Measurements from ENCODE around the gene ZNF148.

Gene ZNF148

DNA sequence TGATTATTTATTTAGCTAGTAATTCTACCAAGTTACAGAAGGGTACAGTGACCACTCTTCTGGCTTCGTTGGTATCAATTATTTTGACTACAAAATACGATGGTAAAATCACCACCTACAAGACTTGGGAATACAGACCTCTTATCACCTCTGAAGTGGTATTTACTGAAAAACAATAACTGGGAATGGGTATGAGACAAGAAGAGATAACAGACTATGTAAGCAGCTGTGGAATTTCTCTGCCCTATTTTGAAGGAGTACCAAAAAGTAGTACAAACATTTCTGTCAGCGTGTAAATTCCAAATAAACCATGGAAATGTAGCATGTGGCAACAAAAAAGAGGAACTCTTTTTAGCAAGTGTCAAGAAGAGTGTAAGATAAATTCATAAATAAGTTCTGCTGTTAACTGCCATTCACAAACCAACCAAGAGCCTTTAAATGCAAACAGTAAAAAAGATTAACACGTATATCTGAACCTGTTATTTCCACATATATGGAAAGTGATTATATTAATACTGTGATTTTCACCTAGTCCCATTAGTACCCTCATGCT is 85.6 kb downstream of the ZNF148 start:
- no peak for DNase-seq (ENCODE audit: extremely low read depth in 1 of 2, low read depth in 1 of 2)

GRCh38 chr3:125287248-125287647 is 87.9 kb downstream of the ZNF148 start:
- DNase-seq (ENCODE audit: extremely low read depth in 1 of 2, low read depth in 1 of 2) = no peak

GRCh38 chr3:125281381-125281780 is 93.7 kb downstream of the ZNF148 start:
- DNase-seq (ENCODE audit: extremely low read depth in 1 of 2, low read depth in 1 of 2) = no peak

GRCh38 chr3:125280668-125281361 is 94.3 kb downstream of the ZNF148 start:
- no peak for DNase-seq (ENCODE audit: extremely low read depth in 1 of 2, low read depth in 1 of 2)

- DNase-seq (ENCODE audit: extremely low read depth in 1 of 2, low read depth in 1 of 2) = no peak
Observed at GRCh38 chr3:125278155-125278554, 97.0 kb downstream of the ZNF148 start.

DNA sequence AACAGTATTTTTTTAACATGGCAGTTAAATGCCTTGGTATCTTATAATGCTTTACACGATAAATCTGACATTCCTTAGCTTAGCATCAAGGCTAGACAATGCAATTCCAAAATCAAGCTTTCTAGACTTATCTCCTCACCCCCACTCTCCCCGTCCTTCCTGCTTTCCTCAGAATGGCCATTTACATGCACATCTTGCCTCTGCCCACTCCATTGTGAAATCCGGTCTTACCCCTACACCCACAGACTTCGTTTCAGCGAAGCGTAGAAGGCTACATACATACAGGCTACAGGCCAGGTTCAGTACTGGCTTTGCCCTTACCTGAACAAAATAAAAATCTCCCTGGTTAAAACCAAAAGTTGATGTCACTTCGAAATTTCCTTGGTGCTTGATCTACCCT is 104.0 kb downstream of the ZNF148 start:
- DNase-seq (ENCODE audit: extremely low read depth in 1 of 2, low read depth in 1 of 2) = no peak

DNA sequence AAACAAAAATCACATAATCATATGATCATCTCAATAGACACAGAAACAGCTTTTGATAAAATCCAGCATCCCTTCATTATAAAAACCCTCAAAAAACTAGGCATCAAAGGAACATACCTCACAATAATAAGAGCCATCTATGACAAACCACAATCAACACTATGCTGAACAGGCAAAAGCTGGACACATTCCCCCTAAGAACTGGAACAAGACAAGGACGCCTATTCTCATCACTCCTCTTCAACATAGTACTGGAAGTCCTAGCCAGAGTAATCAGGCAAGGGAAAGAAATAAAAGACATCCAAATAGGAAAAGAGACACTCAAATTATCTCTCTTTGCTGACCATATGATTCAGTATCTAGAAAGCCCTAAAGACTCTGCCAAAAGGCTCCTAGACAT is 107.7 kb downstream of the ZNF148 start:
- DNase-seq (ENCODE audit: extremely low read depth in 1 of 2, low read depth in 1 of 2) = no peak

DNA sequence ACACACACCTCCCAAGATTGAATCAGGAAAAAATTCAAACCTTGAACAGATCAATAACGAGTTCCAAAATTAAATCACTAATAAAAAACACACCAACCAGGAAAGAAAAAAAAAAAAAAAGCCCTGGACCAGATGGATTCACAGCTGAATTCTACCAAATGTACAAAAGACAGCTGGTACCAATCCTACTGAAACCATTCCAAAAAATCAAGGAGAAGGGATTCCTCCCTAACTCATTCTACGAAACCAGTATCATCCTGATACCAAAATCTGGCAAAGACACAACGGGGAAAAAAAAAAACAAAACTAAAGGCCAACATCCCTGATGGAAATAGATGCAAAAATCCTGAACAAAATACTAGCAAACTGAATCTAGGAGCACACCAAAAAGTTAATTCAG is 108.2 kb downstream of the ZNF148 start:
- DNase-seq (ENCODE audit: extremely low read depth in 1 of 2, low read depth in 1 of 2) = no peak

GRCh38 chr3:125262161-125262560 is 113.0 kb downstream of the ZNF148 start:
- no peak for DNase-seq (ENCODE audit: extremely low read depth in 1 of 2, low read depth in 1 of 2)

DNA sequence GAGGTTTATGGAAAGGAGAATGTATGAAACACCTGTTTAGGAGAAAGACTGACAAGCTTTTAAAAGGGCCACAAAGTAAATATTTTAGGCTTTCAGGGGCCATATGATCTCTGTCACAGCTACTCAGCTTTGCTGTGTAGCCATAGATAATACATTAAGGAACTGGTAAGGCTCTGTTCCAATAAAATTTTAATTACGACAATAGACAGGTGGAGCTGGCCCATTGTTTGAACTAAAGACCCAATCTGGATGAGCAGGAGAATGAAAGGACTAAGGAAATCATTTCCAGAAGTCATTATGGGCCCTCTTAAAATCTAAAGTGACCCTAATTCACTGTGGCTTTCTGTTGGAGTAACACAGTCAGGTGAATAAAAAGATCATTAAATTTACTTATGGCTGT is 114.1 kb downstream of the ZNF148 start:
- no peak for DNase-seq (ENCODE audit: extremely low read depth in 1 of 2, low read depth in 1 of 2)

GRCh38 chr3:125260158-125260557 is 115.0 kb downstream of the ZNF148 start:
- DNase-seq (ENCODE audit: extremely low read depth in 1 of 2, low read depth in 1 of 2) = no peak

- no peak for DNase-seq (ENCODE audit: extremely low read depth in 1 of 2, low read depth in 1 of 2)
Observed at GRCh38 chr3:125257536-125257935, 117.6 kb downstream of the ZNF148 start.

DNA sequence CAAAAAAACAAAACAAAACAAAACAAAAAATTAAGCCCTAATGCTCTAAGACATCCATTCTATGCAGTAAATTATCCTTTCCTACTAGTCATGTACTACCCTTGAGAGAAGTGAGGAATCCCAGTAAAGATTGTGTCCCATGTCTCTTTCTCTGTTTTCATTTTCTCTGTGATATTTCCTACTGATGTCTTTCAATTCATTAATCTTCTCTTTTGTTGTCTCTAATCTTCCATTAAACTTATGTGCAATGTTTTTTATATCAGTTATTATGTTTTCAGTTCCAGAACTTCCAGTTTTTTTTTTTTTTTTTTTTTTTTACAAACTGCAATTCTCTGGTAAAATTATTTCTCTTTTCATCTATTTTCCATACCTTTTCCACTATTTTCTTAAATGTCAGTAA is 118.5 kb downstream of the ZNF148 start:
- no peak for DNase-seq (ENCODE audit: extremely low read depth in 1 of 2, low read depth in 1 of 2)

DNA sequence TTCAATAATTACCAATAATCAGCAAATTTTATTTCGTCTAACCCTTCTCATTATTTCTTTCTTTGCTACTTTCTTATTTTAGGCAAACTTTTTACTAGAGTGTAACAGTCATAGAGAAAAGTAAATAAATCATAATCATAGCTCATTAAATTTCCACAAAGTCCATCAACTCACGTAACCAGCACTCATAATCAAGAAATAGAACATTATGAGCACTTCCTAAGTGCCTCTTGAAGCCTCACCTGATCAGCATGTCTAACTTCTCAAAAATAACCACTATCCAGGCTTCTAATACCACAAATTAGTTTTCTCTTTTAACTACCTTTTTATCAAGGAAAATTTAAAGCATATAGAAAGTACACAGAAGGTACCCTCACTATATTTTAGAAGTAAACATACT is 124.2 kb downstream of the ZNF148 start:
- no peak for DNase-seq (ENCODE audit: extremely low read depth in 1 of 2, low read depth in 1 of 2)

DNA sequence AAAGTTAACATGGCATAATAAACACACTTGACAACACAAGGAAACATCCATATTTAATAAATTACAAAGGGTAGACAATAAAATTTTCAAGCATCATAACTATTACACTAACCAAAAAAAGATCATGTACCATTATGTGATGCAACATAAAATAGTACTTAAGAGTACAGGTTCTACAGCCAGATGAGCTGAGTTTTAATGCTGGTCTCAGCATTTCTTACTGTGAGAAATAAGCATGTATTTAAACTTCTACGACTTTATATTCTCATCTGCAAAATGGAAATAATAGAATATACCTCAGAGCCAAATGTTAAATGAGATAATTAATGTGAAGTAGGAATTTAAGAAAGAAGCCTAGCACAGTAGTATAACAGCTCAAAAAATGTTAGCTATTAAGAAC is 128.9 kb downstream of the ZNF148 start:
- DNase-seq (ENCODE audit: extremely low read depth in 1 of 2, low read depth in 1 of 2) = no peak

DNA sequence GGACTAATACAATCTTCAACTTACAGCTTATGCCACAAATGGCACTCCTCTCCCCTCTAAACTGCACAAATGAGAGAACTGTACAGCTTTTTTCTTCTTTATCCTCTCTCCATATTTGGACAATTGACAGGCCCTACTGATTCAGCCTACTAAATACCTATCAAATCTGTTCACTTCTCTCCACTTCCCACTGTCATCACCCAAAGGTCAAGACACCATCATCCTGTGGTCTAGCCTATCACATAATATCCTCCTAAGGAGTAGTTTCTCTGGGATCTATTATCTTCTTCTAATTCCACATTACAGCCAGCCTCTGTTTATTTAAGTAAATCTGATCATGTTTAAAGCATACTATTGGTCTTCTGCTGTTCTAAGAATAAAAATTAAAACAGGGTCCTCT is 129.6 kb downstream of the ZNF148 start:
- DNase-seq (ENCODE audit: extremely low read depth in 1 of 2, low read depth in 1 of 2) = no peak

- no peak for DNase-seq (ENCODE audit: extremely low read depth in 1 of 2, low read depth in 1 of 2)
Observed at GRCh38 chr3:125240496-125240895, 134.6 kb downstream of the ZNF148 start.

DNA sequence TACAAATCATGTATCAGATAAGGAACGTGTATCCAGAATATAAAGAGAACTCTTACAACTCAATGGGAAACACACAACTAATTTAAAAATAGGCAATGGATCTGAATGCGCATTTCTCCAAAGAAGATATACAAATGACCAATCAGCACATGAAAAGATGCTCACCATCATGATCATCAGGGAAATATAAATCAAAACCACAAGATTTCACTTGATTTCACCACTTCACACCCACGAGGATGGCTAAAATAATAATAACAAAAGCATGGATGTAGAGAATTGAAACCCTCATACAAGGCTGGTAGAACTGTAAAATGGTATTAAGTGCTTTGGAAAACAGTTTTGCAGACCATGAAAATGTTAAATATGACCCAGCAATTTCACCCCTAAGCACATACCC is 135.9 kb downstream of the ZNF148 start:
- no peak for DNase-seq (ENCODE audit: extremely low read depth in 1 of 2, low read depth in 1 of 2)

DNA sequence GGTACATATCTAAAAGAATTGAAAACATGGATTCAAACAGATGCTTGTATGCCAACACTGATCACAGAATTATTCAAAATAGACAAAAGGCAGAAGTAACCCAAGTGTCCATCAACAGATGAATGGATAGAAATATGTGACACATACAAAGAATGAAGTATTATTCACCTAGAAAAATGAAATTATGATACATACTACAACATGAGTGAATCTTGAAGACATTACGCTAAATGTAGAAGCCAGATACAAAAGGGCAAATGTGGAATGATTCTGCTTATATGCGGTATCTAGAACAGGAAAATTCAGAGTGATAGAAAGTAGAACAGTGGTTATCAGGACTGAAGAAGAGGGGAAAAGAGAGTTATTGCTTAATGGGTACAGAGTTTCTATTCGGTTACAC is 136.4 kb downstream of the ZNF148 start:
- DNase-seq (ENCODE audit: extremely low read depth in 1 of 2, low read depth in 1 of 2) = no peak

DNA sequence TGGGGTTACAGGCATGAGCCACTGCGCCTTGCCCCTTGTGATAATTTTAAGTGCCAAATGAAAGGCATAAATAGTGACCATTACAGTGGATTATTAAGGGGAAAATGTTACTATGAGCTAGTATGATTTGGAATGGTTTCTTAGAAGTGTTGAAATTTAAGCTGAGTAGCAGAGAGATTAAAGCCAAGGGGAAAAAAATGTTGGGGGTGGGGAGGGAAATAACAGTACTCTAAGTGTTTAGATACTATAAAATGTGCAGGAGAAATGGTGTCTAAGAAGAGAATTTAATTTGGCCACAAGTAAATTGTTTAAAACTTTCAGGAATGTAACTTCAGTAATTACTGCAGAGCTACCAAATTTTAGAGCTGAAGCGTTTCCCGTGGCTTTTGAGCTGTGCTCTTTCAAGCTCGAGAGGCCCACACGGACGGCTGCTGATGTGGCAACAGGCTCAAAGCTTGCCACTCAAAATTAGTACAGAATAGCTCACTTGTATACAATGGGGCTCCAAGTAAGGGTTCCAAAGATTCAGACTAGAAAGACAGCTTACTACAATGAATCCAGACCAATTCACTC is 138.7 kb downstream of the ZNF148 start:
- no peak for DNase-seq (ENCODE audit: extremely low read depth in 1 of 2, low read depth in 1 of 2)

- DNase-seq (ENCODE audit: extremely low read depth in 1 of 2, low read depth in 1 of 2) = no peak
Observed at GRCh38 chr3:125234831-125235230, 140.3 kb downstream of the ZNF148 start.

GRCh38 chr3:125232401-125232800 is 142.7 kb downstream of the ZNF148 start:
- DNase-seq (ENCODE audit: extremely low read depth in 1 of 2, low read depth in 1 of 2) = no peak

DNA sequence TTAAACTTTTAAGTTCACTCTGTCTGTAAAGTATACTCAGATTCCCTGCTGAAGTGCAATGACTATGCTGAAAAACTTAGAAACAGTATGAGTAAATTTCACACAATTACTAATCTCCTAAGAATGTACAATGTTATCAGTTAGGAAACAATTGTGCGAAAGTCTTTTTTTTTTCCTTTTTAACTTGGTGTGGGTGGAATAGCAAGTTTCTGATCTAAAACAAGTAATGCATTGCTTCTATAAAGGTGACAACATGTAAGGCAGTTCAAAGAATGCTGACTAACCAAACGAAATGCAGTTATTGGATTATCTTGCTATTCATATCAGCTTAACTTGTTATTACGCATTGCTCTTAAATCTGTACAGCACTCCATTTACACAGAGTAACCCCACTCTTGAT is 143.2 kb downstream of the ZNF148 start:
- DNase-seq (ENCODE audit: extremely low read depth in 1 of 2, low read depth in 1 of 2) = no peak
